DMS 273 treated with DMSO at 0.1 percent for 48 hours (cell line): ENCODE data around the gene SH3BGRL2.
"Not testable (repeated sequence)": the region's sequence is repeated elsewhere in the genome, so short reads cannot be mapped to it uniquely, and the experiment has no call there.

Experiments
- DNase-seq: peaks from one replicate; lab custom pipeline; 2025; lab: John Stamatoyannopoulos, UW

The SH3BGRL2 gene

DNA sequence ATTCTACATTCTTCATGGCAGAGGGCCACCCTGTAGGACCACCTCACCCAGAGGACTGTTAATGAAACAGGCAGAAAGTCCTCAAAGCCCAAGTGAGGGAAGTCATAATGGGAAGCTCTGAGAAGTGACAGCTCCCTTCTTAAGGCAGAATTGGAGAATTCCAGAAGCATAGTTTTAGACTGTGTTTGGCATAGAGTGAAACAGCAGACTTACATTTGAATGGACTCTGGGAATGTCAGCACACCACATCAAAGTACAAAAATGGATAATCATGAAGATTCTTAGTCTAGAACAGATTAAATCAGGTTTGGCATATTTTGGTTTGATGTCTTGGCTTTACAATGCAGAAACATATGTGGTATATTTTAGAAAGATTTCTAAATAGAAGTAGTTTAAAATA is 17.9 kb downstream of the SH3BGRL2 start:
- DNase-seq, result no peak

DNA sequence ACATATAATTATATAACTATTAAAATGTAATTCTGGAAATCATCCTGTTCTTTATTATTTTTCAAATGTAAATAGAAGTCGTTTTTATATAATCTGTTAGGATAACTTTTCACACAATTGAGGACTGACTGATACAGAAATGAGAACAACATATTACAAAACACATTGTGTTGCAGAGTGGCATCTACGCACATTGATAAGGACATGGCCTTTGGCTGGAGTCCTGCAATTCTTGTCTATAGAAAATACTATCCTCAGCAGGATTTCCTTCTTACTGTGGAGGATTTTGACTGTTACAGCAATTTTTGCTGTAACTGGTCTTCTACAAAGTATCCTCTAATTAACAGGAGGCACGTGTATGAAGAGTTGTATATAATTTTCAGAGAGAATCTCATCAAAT is 19.8 kb downstream of the SH3BGRL2 start:
- DNase-seq, result no peak

DNA sequence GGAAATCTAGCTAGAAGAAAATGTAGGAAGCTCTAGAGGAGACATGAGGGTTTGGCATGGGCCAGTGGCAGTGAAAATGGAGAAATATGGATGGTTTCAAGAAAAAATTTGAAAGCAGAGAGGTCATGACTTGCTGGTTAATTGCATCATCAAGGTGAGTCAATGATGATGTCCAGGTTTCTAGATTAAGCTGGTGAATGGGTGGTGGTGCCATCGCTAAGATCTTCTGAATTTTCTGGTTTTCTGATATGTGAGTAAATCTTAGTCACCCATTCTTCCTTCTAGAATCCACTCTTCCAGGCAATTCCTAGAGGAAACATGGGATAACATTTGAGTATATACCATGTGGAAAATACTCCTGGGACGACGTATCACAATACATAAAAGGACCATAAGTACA is 25.0 kb downstream of the SH3BGRL2 start:
- no peak for DNase-seq

DNA sequence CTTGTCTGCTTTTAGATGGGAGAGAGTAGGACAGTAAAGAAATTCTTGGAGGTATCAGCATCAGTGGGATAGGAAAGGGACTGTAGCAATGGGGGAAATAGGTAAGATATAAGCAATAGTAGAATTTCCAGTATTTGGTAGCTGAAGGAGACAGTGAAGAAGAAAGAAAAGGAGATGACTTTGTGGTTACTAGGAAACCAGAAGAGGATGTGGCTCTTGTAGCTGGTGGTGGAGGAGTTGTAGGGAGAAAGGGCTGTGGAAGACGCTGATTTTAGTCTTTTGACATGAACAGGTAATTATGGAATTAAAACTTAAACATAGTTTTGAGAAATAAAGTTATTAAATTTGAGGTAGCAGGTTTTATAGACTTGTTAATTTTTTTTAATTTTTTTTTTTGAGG is 26.1 kb downstream of the SH3BGRL2 start:
- DNase-seq, result no peak

DNA sequence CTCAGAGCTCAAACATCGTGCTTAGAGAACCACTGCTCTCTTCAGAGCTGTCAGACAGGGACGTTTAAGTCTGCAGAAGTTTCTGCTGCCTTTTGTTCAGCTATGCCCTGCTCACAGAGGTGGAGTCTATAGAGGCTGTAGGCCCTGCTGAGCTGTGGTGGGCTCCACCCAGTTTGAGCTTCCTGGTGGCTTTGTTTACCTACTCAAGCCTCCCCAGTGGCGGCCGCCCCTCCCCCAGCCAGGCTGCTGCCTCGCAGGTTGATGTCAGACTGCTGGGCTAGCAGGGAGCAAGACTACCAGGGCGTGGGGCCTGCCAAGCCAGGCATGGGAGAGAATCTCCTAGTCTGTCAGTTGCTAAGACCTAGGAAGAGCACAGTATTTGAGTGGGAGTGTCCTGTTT is 32.5 kb downstream of the SH3BGRL2 start:
- not testable (repeated sequence) for DNase-seq

DNA sequence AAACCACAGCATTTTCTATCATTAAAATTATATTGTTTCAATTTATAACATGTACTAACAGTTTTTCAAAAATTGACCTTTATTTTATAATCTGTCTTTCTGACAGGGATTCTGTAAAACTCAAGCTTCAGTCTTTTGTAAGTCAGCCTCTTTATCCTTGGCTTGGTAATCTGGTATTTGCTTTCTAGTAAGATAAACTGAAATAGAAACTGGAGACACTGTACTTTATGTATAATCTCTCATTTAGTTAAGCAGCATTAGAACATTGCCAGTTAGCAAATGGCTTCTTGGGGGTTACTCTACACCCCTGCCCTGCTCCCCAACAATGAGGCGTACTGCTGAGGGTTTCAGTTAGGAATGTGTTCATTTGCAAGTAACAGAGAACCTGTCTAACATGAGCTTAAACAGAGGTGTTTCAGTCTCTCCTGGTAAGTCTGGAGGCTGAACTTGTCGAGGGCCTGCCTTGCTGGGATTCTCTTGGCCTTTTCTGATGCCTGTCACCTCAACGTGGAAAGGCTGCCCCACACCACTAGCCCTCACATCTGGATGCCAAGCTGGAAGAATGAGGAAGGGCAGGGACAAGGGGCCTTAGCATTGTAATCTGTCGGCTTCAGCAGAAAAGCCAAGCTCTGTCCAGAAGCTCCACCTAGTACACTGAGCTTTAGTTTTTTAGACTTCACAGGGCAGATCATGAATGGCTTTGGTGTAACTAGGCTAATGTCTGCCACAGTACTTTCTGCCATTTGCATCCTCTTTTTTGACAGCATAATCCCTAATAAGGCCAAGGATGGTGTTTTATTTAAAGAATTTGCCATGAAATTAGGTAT is 34.8 kb downstream of the SH3BGRL2 start:
- DNase-seq, result no peak

DNA sequence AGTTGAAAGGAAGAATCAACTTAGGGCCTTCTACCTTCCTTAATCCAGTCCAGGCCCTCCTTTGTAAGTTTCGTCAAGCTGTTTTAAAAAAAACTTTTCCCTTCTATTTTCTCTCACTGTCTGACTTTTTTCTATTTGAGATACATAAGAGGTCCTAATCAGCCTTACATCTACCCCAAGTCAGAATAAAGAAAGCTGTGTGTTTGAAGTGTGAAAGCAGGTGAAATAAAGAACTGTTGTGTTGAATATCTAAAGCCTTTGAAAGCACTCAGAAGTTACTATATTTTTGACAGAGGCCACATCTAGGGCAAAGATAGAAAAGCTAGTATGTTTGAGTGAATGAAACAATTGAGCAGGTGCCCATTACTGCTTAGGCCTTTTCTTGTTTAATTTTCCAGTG is 35.5 kb downstream of the SH3BGRL2 start:
- no peak for DNase-seq

DNA sequence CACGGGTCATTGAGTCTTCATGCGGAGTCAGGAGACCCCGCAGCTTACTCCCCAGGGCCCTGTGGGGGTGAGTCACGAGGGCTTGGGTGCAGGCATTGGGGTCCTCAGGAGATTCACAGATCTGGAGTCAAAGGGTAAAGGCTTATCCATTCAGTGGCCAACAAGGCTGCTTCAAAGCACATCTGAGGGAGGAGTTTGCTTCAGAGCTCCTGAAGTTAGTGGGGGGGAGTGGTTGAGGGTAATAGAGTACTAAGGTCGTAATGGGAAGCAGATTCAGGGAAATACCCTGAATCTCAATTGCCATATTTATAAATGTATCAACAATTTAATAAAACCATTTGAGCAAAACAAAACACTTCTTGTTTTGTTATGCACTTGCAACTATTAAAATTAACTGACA is 37.3 kb downstream of the SH3BGRL2 start:
- no peak for DNase-seq

DNA sequence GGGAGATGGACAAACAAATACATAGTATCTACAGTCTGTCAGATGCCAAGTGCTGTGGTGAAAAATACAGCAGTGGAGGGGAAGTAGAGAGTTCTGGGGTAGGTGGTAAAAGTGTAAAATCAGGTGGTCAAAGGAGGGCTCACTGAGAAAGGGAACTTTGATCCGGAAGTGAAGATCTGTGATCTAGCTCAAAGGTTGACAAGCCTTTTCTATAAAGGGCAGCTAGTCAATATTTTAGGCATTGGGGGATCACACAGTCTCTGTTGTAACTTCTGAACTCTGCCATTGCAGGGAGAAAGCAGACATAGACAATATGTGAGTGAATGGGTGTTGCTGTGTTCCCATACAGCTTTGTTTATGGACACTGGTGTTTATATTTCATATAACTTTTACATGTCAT is 38.6 kb downstream of the SH3BGRL2 start:
- no peak for DNase-seq

DNA sequence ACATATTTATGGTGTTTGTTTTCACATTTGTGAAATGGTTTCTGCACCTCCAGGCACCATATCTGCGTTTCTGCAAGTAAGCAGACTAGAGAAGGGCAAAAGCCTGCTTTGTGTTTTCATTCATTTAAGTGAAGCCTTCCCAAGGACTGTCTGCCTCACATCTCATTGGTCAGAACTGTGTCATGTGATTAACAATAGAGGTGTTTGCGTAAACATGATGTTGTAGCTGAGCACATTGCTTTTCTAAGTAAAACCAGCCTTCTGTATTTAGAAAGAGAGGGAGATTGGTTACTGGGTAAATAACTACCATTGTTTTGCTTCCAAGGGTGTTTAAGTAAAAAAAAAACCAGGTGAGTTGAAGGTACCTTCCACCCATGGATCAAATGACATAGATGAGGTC is 39.7 kb downstream of the SH3BGRL2 start:
- no peak for DNase-seq

DNA sequence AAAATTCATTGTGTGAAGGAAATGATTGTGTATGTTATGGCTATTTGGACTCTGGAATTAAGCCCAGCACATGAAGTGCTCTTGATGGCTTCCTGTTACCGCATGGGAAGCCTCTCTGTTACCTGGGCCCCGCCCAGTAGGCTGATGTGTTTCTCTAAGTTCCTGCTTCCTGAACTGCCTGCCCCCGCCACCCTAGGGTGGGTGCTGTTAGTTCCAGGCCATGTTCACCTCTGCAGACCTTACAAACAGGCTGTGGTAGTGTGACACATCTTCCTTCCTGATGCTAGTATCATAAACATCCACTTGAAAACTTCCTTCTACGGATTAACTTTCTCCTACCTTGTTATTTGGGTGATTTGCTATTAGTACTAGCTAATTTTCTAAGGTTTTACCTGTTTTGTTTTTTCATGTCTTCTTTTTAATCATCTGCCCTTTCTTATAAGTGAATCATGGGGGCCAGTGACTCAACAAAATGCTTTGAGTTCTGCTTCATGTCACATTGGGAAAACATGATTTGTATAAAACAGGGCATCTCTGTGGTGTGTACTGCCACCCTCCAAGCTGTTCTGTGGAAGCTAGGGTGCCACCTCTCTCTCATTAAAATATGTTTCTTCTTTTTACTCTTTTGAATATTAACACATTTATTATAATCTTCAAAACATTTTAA is 40.6 kb downstream of the SH3BGRL2 start:
- DNase-seq, result no peak

DNA sequence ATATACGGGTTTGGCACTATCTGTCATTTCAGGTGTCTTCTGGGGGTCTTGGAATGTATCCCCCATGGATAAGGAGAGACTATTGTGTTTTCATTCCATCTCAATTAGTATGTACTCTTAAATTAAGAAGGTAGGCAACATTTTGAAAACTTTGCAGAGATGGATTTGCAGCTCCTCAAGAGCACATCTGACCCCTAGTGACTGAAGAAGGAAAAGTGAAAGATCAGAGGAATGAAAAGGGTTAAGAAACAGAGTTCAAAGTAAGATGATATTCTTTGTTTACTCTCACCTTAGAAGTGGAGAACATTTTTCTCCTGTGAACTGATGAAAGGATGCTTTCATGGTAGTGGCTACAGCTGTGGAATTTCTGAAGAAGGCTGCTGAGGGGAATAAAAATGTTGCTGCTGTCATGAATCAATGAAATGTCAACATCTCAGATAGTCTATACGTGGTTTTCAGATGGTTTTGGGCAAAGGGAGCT is 41.5 kb downstream of the SH3BGRL2 start:
- DNase-seq, result no peak

DNA sequence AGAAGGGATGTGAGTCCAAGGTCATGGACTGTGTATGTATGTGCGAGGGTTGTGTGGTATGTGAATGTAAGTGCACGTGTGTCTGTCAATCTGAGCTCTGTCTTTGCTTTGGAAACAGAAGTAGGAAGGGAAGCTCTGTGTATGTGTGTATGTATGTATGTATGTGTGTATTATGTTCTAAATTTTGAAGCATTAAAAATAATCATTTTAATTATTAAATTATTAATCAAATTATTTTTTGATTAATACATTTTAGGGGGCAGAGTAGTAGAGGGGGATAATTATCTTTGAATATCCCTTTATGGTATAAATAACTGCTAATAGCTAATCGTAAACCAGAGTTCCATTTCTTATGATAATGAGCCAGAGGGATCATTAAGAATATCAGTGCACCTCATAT is 42.8 kb downstream of the SH3BGRL2 start:
- no peak for DNase-seq

DNA sequence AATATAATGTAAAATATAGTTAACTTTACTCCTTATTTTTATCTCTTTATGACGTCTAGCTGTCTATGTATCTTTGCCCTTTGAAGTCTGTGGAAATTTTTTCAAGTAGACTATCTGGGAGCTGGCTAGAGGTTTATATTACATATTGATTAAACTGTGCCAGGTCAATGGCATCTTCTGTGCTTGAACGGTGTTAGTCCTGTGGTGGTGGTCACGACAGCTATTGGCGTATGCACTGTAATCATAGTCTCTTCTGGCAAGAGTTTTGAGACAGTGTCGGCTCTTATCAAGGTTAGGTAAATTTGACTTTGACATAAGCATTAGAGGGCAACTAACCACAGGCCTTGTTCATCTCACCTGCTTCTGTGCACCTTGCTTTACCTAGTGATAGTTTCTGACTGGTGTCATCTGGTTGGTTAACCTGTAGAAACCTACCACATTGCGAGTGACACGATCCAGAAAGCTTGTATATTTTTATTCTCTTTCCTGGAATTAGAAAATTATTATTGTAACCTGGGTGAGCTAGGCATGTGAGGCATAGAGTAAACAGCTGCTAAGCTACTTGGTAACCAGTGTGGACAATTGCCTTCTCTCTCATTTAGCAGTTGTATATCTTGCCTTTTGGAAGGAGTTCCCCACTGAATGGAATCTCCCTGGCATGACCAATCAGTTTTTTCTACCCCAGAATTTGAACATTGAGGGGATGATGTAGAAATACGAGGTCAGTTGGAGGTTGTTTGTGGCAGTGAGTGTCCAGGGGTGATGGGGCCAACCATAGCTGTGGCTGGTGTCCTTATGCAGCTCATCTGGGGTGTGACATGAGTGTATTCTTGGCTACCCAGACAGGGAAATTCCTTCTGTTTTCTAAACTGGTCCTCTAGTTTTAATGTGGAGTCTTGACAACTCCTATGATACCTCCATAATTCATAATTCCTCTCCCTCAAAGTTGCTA is 45.9 kb downstream of the SH3BGRL2 start:
- DNase-seq, result no peak

DNA sequence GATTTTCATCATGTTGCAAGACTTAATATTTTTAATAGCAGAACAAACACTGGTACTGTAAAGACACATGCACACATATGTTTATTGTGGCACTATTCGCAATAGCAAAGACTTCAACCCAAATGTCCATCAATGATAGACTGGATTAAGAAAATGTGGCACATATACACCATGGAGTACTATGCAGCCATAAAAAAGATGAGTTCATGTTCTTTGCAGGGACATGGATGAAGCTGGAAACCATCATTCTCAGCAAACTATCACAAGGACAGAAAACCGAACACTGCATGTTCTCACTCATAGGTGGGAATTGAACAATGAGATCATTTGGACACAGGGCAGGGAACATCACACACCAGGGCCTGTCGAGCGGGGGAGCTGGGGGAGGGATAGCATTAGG is 51.6 kb downstream of the SH3BGRL2 start:
- not testable (repeated sequence) for DNase-seq

DNA sequence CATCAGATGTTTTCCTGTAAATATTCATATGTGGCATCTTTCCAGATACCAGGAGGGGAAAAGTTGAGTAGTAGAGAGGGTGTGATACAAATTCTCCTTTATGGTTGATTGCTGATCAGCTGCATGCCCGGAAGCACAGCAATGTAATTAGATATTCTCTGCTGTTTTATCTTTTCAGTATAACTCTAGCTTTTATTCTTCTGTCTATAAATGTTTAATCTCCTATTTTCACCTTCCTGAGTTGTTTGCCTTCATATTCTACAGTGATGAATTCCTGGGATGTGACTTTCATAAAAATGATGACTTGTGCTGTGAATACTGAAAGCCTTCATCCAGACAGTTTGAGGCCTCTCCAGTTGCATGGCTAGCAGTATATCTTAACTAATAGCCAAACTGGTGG is 53.7 kb downstream of the SH3BGRL2 start:
- no peak for DNase-seq

DNA sequence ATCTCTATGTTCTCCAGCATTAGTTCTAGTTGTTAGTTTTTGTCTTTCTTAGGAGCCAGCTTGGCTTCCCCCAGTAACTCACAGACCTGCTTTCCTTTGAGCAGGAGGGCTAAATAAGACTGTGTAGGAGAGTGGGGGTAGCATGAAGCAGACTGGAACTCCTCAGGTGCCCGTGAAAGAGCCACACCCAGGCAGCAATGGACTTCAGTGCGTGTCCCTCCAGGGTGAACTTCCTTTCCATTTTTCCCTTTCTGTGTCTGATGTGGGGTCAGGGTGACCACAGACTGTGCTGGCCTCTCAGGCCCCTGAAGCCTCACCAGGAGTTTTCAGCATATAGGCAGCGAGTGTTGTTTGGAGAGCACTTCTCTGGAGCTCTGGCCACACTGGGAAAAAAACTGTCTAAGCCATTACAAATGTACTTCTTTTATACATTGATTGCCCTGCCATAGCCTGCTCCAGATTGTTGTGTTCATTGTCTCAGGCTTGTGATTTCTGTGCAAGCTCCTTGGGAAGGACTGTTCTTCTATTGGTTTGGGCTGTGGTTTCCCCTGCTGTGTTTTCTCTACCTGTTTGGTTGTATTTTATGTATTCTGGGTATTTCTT is 55.7 kb downstream of the SH3BGRL2 start:
- DNase-seq, result no peak

DNA sequence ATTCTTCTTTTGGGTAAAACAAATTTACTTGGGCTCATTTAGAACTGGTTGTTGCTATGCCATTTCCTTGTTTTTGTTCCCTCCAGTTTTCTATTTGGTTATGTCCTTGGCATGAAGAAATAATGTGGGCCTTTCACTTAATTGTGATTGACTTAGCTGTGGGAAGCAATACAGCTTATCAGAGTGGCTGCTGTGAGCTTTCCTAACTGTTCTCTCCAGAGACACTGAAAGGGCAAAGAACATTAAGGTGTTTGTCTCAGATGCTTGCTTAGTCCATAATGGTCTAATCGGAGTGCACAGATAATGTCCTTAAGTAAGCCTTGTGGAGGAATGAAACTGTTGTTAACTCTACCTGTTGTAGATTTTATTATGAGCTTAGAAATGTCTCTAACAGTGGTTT is 56.6 kb downstream of the SH3BGRL2 start:
- no peak for DNase-seq

DNA sequence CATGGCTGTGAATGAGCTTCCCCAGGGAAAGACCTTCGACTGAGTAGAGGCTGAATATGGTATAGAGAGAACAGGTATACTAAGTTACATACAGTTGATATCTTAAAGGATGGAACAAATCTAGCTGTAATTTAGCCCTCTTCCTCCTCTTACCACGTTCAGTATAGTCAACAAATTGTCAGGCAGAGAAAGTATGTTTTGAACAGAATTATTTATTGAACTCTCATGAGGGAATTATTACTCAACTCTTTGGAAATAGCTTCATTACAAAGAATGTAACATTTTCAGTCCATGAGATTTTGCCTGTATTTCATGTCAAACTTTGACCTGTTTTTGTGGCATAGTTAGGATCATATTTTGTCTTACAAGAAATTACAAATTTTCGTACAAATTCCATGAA is 63.0 kb downstream of the SH3BGRL2 start:
- no peak for DNase-seq

DNA sequence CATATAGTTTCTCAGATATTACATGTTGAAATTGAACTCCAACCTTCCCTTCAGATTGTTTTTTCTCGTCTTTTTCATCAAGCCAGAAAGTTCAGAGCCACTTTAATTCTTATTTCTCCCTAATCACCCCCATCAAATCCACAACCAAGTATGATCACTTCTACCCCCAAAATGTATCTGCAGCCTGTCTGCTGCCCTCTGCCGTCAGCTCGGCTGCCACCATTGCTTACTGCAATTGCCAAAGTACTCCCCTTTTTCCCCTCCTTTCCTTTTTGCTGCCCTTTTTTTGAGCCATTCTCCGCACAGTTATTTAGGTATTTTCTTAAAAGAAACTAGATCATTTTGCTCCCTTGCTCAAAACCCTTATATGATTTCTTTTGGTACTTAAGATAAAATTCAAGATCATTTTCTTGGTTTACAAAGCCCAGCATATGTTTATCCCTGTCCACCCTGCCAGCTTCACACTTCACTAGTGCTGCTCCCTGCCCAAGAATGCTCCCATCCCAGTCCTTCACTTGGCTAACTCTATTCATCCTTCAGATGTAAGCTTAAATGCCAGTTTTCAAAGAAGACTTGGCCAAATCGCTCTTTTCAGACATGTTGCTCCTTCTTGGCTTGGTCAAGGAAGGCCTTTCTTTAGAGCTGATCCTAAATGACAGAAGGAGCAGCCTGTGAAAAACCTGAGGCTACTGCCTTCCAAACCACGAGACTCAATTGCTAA is 63.7 kb downstream of the SH3BGRL2 start:
- no peak for DNase-seq

DNA sequence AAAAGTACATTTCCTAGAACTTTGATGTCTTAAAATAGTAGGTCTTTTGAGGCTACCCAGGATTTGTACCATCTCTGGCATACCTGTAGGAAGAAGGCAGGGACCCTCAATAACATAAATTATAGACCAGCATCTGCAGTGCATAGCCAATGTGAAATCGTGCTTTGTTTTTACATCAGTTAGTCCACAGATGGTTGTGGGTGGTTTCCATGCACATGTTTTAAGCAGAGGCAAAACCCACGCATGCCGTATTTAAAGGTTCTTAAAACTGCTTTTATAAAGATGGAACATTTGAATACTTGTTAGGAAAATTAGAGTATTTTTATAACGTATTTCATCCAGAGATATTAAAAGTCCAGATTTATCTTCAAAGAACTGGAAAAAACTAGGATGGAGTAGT is 66.3 kb downstream of the SH3BGRL2 start:
- DNase-seq, result no peak
